Prostate gland (tissue), 2 donors: ENCODE results near the gene RPTOR. TPM values are rescaled to one million over a fixed set of nuclear protein-coding genes. Genes with fewer than 3 reads are reported as not detected.

ENCODE experiments used
- DNase-seq: peaks from one replicate; pipeline ENCODE4 v3.0.0-alpha.2; 2019; ENCODE audit warnings: low spot score
- H3K27ac ChIP-seq, 2 donors: fragments of 200-600 bp; sonication (generic); 2 replicates each; pipeline ENCODE4 v1.5.1; 2017 to 2019
- H3K27me3 ChIP-seq: fragments of 200-600 bp; sonication (generic); replicated peaks from 2 replicates; pipeline ENCODE4 v1.5.1; 2019; ENCODE audit not compliant: insufficient read depth
- H3K36me3 ChIP-seq, 2 donors: fragments of 200-600 bp; sonication (generic); 1 replicate in 1 of 2; 2 replicates in 1 of 2; pipeline versions ENCODE4 v1.5.1 to v1.8.1; 2017 to 2019
- H3K4me1 ChIP-seq: fragments of 200-600 bp; sonication (generic); replicated peaks from 2 replicates; pipeline ENCODE4 v1.5.1; 2019
- H3K4me3 ChIP-seq, 2 donors: fragments of 200-600 bp; sonication (generic); 2 replicates each; pipeline ENCODE4 v1.5.1; 2017 to 2019
- H3K9me3 ChIP-seq: fragments of 200-600 bp; sonication (generic); 2 replicates; pipeline ENCODE4 v1.5.1; 2017
- CTCF ChIP-seq, 4 experiments: fragments of 200-600 bp in 2 of 4; fragments of 450-650 bp in 2 of 4; sonication (generic) in 2 of 4; IDR thresholded peaks; 1 replicate in 3 of 4; 2 replicates in 1 of 4; pipeline ENCODE4 v1.5.1; 2016 to 2019; ENCODE audit warnings: antibody characterized with exemption in 4 of 4, mild to moderate bottlenecking in 2 of 4, moderate library complexity in 2 of 4
- POLR2A ChIP-seq: fragments of 450-650 bp; IDR thresholded peaks from one replicate; pipeline ENCODE4 v1.6.1; 2016; ENCODE audit warnings: antibody characterized with exemption, mild to moderate bottlenecking
- POLR2AphosphoS5 ChIP-seq: sonication (generic); formaldehyde crosslinking; IDR thresholded peaks from one replicate; pipeline ENCODE4 v1.6.1; 2017; ENCODE audit warnings: antibody characterized with exemption
- WGBS: methylation state at CpG from one replicate; pipeline ENCODE4 v1.1.5; 2018; 5-methylcytosine and 5-hydroxymethylcytosine counted together
- intact Hi-C: fragments of 100-400 bp; cut with DNase I; formaldehyde crosslinking; loops from one replicate; pipeline ENCODE4 v1.14.2; 2022
- small RNA-seq, 2 donors: library from RNA; depleted of rRNA; stranded (forward); fragments of <200 nt; gene quantifications; one replicate each; pipeline ENCODE3, GENCODE V24; 2016
- total RNA-seq, 2 donors: library from RNA; depleted of rRNA; stranded (reverse); fragments of >200 nt; gene quantifications; one replicate each; pipeline ENCODE4 v1.1.0, GENCODE V29; 2016

RPTOR gene
- total RNA-seq, 2 donors from 2014 or later: 30.3 to 62.5 TPM

DNA sequence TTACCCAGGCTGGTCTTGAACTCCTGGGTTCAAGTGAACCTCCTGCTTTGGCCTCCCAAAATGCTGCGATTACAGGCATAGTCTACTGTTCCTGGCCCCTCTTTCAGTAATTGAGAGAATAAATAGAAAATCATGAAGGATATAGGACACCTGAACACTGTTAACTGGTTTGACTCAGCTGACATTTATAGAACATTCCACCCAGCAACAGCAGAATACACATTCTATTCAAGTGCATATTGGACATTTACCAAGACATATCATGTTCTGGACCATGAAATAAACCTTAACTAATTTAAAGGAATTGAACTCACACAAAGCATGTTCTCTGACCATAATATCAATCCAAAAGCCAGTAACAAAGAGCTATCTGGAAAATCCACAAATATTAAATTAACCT, 470.5 kb downstream of the RPTOR start:
- H3K36me3 ChIP-seq: no peaks in the 10 kb centered on the region
- H3K4me1 ChIP-seq: no peaks in the 10 kb centered on the region
- no peaks in the 10 kb centered on the region for H3K9me3 ChIP-seq
- no peaks in the 10 kb centered on the region for H3K27me3 ChIP-seq
- H3K27ac ChIP-seq: no peak overlapping the region
- DNase-seq: no peak
- intact Hi-C loops: no loop called here
- no peak for TF ChIP-seq POLR2AphosphoS5
- TF ChIP-seq CTCF (IDR thresholded peaks at IDR 0.05): no peak
- TF ChIP-seq POLR2A: no peak
- WGBS: 46% methylated on average over 1 of the region's 1 CpG
- no peak overlapping the region for H3K4me3 ChIP-seq

Small RNA genes lying within 50 kb of the gene (small RNA-seq; reads per million reads assigned to genes)
- 0 to 0.20 reads per million in 2 donors for gene AC120024.2
- gene AC120024.3: 0 reads per million in 2 donors

Other genes starting within 250 kb of the RPTOR start
- 10 to 100 TPM; 17.0 to 36.9 TPM for gene ENDOV, start 129.7 kb upstream of the RPTOR start, total RNA-seq
- gene NPTX1, start 68.2 kb upstream of the RPTOR start, total RNA-seq: under 1 TPM; 0.34 to 0.73 TPM